ENCODE results near the gene WIF1. TPM values are rescaled to one million over a fixed set of nuclear protein-coding genes. Genes with fewer than 3 reads are reported as not detected.

WIF1 gene
- total RNA-seq, 1 experiment from 2014 or later = not detected

- peaks cover 48% of the 10 kb centered on the region for H3K27me3 ChIP-seq (ENCODE audit: low read length)
Measured at GRCh38 chr12:65082406-65082805, 38.7 kb downstream of the WIF1 start.

GRCh38 chr12:65081496-65081895, 39.6 kb downstream of the WIF1 start:
- Histone ChIP-seq H3K4me2 (ENCODE audit: low read length) (no peak overlapping the region), H3K9me2 (replicated peaks; ENCODE audit: low read length) (no peaks in the 10 kb centered on the region), H3K4me3 (ENCODE audit: low read length) (no peak overlapping the region), H2AFZ (ENCODE audit: low read length) (no peak overlapping the region), H3K9ac (ENCODE audit: low read length) (no peak overlapping the region), H3F3A (ENCODE audit: low read length, unreplicated experiment) (no peaks in the 10 kb centered on the region), H3K27me3 (ENCODE audit: low read length) (peaks cover 46% of the 10 kb centered on the region), H3K36me3 (ENCODE audit: low read depth, low read length) (no peaks in the 10 kb centered on the region), H3K27ac (ENCODE audit: low read length) (no peak overlapping the region), H3K9me3 (ENCODE audit: low read length) (no peaks in the 10 kb centered on the region), H3K4me1 (ENCODE audit: insufficient read depth, low read length) (no peaks in the 10 kb centered on the region), H3K79me2 (ENCODE audit: low read length) (no peaks in the 10 kb centered on the region), H4K20me1 (ENCODE audit: low read length) (no peaks in the 10 kb centered on the region)
- intact Hi-C loops (cut with micrococcal nuclease) = no loop called here
- ATAC-seq = no peak
- BruUV-seq (replicated peaks) = no TSS peak
- TF ChIP-seq EZH2 (IDR thresholded peaks at IDR 0.05; ENCODE audit: low read length, unreplicated experiment) (no peak), EZH2phosphoT487 (IDR thresholded peaks at IDR 0.05; ENCODE audit: borderline replicate concordance, low read length) (no peak), CTCF (conservative IDR thresholded peaks at IDR 0.05; ENCODE audit: low read depth, low read length) (no peak)
- ChIA-PET POLR2A (ENCODE audit: unreplicated experiment) (no interaction called here), CTCF (no interaction called here)
- no peak for DNase-seq

More at GRCh38 chr12:65082406-65082805, 38.7 kb downstream of the WIF1 start:
- no peak for ATAC-seq
- no peak for DNase-seq
- H2AFZ ChIP-seq (ENCODE audit: low read length) = no peak overlapping the region
- H4K20me1 ChIP-seq (ENCODE audit: low read length) = no peaks in the 10 kb centered on the region
- no peak overlapping the region for H3K27ac ChIP-seq (ENCODE audit: low read length)
- H3K9ac ChIP-seq (ENCODE audit: low read length) = no peak overlapping the region
- ChIA-PET CTCF (no interaction called here), POLR2A (ENCODE audit: unreplicated experiment) (no interaction called here)
- no peak overlapping the region for H3K4me2 ChIP-seq (ENCODE audit: low read length)
- H3K79me2 ChIP-seq (ENCODE audit: low read length) = no peaks in the 10 kb centered on the region
- no peaks in the 10 kb centered on the region for H3F3A ChIP-seq (ENCODE audit: low read length, unreplicated experiment)
- BruUV-seq (replicated peaks) = no TSS peak
- H3K9me3 ChIP-seq (ENCODE audit: low read length) = no peaks in the 10 kb centered on the region
- no peaks in the 10 kb centered on the region for H3K36me3 ChIP-seq (ENCODE audit: low read depth, low read length)
- H3K9me2 ChIP-seq (replicated peaks; ENCODE audit: low read length) = no peaks in the 10 kb centered on the region
- H3K4me1 ChIP-seq (ENCODE audit: insufficient read depth, low read length) = no peaks in the 10 kb centered on the region
- no peak overlapping the region for H3K4me3 ChIP-seq (ENCODE audit: low read length)
- intact Hi-C loops (cut with micrococcal nuclease) = no loop called here
- TF ChIP-seq EZH2phosphoT487 (IDR thresholded peaks at IDR 0.05; ENCODE audit: borderline replicate concordance, low read length) = no peak

- ChIA-PET CTCF (no interaction called here), POLR2A (ENCODE audit: unreplicated experiment) (no interaction called here)
- intact Hi-C loops (cut with micrococcal nuclease) = no loop called here
- no peaks in the 10 kb centered on the region for H3K9me2 ChIP-seq (replicated peaks; ENCODE audit: low read length)
- H2AFZ ChIP-seq (ENCODE audit: low read length) = no peak overlapping the region
- peaks cover 16% of the 10 kb centered on the region for H3K27me3 ChIP-seq (ENCODE audit: low read length)
- no peaks in the 10 kb centered on the region for H3F3A ChIP-seq (ENCODE audit: low read length, unreplicated experiment)
- H3K9me3 ChIP-seq (ENCODE audit: low read length) = no peaks in the 10 kb centered on the region
- H3K9ac ChIP-seq (ENCODE audit: low read length) = no peak overlapping the region
- no peak overlapping the region for H3K4me3 ChIP-seq (ENCODE audit: low read length)
- ATAC-seq (0 out of 2 replicates have a peak, but pooled peaks have one; percentile 22), DNase-seq (peak; percentile 27)
- TF ChIP-seq CTCF (conservative IDR thresholded peaks at IDR 0.05; ENCODE audit: low read depth, low read length) (peak; percentile 46; the same call in 1 of the 2 replicates), EZH2phosphoT487 (IDR thresholded peaks at IDR 0.05; ENCODE audit: borderline replicate concordance, low read length) (no peak)
- BruUV-seq (replicated peaks) = no TSS peak
- H4K20me1 ChIP-seq (ENCODE audit: low read length) = no peaks in the 10 kb centered on the region
- no peak overlapping the region for H3K4me2 ChIP-seq (ENCODE audit: low read length)
- H3K79me2 ChIP-seq (ENCODE audit: low read length) = no peaks in the 10 kb centered on the region
- H3K4me1 ChIP-seq (ENCODE audit: insufficient read depth, low read length) = no peaks in the 10 kb centered on the region
- no peaks in the 10 kb centered on the region for H3K36me3 ChIP-seq (ENCODE audit: low read depth, low read length)
- H3K27ac ChIP-seq (ENCODE audit: low read length) = no peak overlapping the region
Measured at GRCh38 chr12:65074932-65075331, 46.2 kb downstream of the WIF1 start.
